Hematopoietic multipotent progenitor cell (in vitro differentiated cells): Measurements from ENCODE around the gene TAMALIN. TPM values are rescaled to one million over a fixed set of nuclear protein-coding genes. Genes with fewer than 3 reads are reported as not detected.
A peak's percentile ranks its signal among the peaks of the same experiment; 100 is the strongest.

ENCODE experiments used
- DNase-seq, 3 donors: peaks; one replicate each; pipeline ENCODE4 v3.0.0-alpha.2; 2011 to 2015; ENCODE audit warnings: low read depth in 2 of 3, low spot score in 2 of 3
- total RNA-seq: library from RNA; depleted of rRNA; stranded (reverse); fragments of >200 nt; gene quantifications from one replicate; pipeline ENCODE4 v1.2.3, GENCODE V29; 2012

Gene TAMALIN
- total RNA-seq, 1 donor, result 26.7 TPM

DNA sequence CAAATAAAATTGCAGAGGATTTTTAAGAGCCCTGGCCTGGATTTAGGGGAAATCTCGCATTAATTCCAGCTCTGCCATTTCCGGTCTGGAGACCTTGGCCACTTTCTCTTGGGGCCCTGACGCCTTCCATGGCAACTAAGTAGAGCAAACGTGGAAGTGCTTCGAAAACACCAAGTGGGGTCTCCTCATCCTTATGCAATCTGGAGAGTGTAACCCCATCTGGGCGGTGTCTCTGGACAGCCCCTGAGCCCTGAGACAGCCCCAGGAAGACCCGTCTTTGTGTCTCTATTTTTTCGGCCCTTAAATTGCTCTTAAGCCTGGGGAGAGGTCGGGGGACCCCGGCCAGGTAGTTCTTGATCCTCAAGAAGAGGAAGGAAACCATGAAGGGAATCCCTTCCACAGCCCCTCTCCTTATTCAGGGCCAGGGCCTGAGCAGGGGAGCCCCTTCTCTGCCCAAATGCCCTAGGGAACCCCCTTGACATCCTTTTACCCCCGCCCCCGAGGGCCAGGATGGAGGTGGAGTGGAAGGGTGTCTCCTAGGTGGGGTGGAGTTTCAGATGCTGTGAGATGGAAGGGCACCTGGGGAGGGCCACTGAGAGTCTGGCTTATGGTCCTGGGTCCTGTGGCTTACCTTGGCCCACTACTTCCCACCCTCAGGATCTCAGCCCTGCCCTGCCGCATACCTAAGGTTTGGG is 26.8 kb downstream of the TAMALIN start:
- no peak for DNase-seq

DNA sequence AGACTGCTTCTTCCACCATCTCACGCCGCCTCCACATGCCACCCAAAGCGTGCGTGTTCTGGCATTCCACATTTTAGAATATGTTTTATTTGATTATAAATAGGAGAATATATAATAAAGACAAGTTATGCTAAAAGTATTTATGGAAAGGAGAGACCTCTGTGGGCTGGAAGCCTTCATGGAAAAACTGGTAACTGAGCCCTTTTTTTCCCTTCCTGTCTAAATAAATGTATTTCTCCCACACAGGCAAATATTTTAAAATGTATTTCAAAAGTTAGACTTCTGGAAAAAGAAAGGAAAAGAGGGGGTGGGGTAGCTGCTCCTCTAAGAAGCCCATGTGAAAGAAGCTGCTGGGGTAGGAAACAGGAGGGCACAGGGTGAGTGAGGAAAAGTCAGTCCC is 28.4 kb downstream of the TAMALIN start:
- DNase-seq, result no peak

DNA sequence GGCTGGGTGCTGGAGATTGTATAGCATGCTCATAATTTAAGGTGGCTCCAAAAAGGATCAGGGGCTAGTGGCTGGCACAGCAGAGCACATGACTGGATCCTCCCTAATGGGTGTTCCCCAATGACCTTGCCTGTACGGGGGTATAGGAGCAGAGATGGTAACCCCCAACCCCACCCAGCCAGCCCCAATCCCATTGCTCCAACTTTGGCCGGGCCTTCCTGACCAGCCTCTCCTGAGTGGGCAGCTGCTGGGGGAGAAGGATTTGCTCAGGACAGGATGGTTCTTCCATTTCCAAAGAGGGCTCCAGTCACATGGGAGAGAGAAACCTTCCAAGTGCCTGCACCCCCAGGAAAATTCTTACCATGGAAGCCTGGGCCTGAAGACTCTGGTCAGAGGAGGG is 29.2 kb downstream of the TAMALIN start:
- DNase-seq, result no peak

DNA sequence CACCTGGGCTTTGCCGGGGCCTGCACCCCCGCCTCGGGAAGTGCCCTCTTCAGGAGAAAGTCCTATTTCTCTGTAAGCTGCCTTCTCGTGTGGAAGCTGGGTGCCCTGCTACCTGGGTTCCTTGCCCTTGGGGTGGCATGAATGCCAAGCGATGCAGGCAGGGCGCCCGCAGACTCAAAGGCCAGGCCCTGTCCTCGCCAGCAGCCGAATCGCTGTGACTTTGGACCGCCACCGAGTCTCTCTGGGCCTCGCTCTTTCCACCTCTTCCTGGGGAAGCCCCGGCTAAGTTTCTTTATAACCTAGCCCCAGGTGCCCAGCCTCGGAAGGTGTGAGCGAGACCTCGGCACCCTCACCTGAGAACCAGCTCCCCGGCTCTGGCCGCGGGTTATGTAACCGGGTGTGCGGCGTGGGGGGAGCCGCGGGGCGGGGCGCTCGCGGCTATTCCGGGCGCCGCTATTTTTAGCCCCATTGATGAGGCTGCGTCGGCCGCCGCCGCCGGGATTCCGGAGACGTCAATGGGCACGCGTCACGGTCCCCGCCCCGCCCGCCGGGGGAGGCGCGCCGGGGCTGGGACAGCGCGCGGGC is 29.9 kb downstream of the TAMALIN start:
- DNase-seq, result peak in 2 of 3 donors; percentile 77 to 81

DNA sequence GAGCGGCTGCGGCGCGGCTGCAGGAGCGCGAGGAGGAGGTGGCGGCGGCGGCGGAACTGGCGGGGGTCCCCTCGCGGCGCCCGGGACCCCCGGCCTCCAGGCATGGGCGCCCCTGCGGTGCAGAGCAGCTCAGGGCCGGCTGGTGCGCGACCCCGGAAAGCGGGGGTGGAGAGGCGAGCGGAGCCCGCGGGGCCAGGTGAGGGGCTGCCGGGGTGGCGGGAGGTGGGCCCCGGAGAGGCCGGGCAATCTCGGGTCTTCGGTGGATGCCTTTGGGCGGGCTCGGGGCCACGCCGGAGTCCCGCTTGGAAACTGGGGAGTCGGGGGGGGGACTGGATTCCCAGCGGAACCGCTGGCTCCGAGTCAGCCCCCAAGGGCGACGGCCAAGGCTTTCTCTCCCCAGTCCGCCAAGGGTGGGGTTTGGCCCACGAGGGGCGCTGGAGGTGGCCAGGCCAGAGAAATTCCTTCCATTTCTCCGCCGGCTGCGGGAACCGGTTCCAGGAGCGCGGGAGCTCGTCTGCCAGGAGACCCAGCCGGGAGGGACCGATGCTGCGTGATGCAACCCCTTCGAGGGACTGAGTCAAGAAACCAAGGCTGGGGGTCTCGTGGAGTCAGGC is 30.6 kb downstream of the TAMALIN start:
- DNase-seq, result no peak

DNA sequence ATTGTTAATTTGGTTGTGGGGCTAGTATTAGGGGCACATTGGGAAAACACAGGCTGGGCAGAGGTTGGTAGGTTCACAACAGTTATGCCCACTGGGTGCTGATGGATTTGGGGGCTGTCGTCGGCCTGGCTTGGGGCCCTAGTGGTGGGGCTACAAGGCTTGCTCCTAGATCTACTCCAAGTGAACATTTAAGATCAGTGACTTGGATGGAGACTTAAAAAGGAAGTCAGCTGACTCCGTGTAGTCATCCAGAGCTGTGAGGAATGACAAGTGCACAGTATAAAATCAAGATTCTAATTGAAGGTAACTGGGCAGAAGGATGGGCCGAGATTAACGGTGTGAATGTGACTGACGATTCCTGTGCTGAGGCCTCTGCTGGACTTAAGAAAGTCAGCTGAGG is 31.7 kb downstream of the TAMALIN start:
- no peak for DNase-seq

DNA sequence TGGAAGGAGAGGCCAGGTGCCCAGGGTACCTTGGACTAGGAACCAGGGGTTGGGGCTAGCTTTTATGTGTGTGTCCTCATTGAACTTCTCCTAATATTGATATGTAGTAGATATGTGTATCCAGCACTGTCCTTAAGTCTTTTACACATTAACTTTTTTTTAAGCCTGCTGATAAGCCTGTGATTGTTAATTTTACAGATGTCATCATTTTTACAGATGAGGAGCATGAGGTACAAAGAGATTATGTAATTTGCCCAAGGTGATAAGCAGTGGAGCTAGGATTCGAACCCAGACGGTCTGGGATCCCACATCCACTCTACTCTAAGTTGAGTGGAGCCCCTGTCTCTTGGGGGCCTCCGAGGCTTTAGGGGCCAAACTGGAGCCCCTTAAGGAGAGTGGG is 34.3 kb downstream of the TAMALIN start:
- DNase-seq, result no peak

DNA sequence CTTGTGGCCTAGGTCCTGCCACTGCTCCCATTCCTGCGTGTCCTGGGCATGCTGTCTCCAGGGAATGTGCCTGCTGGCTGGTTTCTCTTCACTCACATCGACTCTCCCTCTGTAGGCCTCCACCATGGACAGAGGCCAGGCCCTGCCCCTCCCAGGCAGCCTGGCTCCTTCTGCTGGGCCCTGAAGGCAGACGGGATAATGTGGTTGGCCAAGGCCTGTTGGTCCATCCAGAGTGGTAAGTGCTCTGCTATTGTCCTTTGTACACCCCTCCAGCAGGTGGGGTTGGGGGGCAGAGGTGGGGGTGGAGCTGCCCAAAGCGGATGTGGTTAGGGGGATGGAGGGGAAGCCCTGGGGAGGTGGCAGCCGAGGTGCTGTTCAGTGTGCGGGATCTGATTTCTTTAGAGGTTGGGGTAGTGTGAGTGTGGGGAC is 35.0 kb downstream of the TAMALIN start:
- DNase-seq, result peak in 2 of 3 donors; percentile 79 to 85

DNA sequence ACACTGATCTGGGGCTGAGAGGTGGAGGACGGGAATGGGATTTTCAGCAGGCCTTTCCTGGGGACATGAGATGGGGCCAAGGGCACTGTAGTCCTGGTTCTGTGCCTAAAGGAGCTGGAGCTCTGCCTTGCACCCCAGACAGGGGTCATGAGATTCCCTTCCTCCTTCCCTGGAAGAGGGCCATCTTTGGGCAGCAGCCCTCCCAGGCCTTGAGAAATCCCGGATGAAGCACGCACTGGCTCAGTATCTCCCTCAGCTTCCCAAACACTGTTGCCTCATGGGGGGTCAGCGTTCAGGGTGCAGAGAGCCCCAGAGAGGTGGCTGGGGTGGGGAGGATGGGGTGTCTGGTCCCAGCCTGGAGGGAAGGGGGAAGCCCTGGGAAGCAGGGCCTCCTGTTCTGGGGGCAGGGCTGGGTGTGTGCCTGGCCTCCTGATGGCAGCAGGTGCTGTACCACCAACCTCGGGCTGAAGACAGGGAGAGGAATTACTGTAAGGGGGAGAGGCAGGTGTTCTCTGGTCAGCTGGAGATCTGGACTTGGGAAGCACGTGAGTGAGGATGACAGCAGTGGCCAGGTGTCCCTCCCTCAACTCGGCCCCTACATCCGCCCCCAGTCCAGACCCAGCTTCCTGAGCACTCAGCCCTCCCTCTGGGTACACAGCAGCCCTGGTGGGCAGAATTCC is 36.1 kb downstream of the TAMALIN start:
- DNase-seq, result no peak

DNA sequence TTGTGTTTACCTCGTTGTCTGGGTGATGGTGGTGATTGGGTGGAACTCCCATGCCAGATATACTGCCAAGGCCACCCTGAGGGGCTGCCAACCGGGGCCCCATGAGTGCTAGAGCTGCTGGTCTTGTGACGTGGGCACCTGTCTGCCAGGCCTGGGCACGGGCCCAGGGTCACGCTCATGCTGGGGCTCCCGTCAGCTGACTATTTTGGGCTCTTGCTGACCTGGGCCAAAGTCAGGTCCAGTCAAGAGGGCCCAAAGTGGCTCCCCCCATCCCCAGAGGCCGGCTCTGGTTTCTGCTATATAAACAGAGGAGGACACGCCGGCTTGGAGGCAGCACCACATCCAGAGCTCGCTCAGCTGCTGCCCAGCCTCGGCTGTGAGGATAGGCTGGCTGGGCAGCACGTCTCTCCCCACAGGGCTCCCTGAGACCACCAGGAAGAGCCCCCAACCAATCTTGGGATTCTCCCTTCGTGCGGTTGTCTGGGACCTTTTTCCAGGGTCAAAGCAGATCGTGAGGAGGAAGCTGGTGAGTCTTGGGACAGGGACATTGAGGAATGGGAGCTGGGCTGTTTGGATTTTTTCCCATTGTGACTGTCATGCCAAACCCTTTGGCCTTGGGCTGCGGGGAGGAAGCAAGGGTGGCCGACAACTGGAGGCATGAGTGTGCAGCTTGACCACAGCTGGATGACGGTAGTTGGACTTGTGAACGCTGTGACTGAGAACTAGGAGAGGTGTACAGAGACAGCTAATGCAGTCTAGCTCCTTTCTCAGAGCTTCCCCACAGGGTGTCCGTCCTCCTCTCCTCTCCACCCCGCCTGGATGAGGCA is 36.9 kb downstream of the TAMALIN start:
- DNase-seq, result no peak

DNA sequence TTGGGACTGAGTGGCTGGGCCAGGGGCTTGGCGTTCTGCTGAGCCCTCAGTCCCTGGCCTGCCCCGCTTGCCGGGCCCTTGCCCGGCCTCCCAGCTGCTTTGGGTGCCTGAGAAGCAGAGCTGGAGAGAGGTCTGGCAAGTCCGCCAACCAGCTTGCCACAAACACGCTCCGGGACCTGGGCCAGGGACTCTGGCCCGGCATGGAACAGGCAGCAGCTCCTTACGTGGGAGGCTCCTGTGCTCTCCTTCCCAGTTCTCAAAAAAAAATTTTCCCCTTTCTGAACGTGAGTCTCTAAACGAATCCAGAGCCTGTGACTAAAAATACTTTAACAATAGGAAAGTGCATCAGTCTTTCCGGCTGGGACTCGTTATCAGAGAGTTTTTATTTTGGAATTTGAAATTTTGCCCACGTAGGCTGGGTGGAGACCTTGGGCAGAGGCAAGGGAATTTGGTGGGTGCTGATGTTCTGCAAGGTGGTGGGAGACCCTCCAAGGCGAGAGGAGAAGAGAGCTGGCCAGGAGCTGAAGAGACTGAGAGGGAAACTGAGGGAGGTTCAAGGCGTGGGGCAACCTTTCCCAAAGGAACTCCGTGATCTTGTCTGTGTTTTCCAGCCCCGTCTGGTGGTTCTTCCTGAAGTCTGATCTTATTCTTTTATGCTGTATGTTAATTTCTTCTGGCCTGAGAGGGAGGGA is 37.7 kb downstream of the TAMALIN start:
- no peak for DNase-seq

DNA sequence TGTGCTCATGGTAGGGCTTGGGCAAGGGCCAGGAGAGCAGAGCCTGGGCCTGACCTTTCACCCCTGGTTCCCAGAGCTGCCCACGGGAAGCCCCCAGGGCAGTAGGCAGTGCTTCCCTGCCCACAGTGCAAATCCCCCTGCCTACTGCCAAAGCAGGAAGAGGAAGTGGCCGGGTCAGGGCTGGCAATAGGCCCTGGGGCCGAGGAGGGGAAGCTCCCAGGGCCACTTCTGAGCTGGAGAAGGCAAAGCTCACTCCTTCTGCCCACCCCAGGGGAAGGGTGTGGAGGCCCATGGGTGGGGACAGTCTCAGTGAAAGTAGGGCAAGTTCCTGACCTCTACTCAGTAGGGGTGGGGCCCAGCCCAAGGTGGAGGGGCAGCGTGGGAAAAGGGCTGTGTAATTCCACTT is 39.1 kb downstream of the TAMALIN start:
- DNase-seq, result peak in 1 of 3 donors; percentile 54

DNA sequence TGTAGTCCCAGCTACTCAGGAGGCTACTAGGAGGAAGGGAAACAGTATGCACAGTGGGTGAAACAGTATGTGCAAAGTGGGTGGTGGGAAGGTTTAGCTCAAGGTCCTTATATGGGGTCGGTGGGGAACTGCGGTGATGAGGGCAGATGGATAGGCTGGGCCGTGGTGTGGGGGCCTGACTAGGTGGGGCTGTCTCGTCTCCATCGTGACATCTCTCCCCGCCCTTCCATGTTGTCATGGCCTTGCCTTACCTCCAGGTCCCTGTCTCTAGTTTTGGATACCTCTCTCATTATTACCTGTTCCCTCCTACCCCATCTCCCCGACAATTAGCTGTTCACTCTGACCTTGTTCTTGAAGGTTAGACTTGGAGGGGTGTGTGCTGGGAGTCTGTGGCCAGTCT is 40.1 kb downstream of the TAMALIN start:
- no peak for DNase-seq

DNA sequence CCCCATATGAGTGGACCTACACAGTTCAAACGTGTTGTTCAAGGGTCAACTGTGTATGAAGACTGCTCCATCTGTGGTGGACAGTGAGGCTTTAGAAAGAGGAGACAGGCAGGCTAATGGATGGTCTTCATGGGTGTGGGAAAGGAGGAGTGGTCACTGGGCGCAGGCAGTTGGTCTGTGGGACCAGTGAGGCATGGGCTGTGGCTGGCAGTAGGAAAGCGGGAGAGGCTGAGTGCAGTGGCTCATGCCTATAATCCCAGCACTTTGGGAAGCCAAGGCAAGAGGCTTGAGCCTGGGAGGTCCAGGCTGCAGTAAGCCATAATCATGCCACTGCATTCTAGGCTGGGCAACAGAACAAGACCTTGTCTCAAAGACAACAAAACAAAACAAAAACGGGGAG is 42.5 kb downstream of the TAMALIN start:
- DNase-seq, result no peak

DNA sequence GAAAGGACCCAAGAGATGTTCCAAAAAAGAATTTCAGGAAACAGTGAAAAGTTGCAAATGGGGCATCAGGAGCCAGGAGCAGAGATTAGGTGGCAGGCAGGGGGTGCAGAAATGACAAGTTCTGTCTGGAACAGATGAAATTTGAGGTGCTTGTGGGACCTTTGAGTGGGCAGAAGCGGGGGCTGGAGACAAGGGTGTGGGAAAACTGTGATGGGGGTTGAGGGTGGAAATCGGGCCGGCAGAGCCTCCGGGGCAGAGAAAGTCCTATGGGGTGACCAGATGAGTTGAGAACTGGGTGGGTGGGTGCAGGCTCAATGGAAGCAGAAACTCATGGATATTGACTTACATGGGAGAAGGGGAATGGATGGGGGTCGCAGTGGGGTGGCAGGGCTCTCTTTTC is 42.9 kb downstream of the TAMALIN start:
- DNase-seq, result no peak

DNA sequence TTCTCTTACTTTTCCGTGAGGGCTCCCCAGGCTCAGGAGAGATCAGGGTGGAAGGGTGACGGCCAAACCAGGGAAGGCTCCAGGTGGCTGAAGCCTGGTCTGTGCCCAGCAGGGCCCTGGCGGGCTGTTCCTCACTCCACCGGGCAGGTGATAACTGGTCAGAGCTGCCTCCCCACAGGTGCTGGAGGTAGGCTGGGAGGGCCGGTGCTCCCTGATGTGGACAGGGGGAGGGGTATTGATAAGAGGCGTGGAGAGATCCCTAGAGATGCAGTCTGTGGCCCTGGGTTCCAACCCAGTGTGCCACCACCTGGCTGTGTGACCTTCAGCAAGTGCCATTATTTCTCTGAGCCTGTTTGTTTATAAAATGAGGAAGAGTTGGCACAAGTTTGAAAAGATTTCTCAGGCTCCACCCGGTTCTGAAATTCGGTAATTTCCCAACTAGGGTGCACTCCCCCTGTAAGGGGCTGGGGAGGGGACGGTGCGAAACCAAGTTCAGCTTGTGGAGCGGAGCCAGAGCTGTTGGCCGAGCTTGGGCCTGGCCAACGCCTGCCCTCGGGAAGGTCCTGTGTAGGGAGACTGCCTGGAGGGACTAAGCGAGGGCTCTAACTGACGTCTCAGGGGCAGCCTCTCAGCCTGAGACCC is 43.5 kb downstream of the TAMALIN start:
- peak in 2 of 3 donors; percentile 45 to 49 for DNase-seq

DNA sequence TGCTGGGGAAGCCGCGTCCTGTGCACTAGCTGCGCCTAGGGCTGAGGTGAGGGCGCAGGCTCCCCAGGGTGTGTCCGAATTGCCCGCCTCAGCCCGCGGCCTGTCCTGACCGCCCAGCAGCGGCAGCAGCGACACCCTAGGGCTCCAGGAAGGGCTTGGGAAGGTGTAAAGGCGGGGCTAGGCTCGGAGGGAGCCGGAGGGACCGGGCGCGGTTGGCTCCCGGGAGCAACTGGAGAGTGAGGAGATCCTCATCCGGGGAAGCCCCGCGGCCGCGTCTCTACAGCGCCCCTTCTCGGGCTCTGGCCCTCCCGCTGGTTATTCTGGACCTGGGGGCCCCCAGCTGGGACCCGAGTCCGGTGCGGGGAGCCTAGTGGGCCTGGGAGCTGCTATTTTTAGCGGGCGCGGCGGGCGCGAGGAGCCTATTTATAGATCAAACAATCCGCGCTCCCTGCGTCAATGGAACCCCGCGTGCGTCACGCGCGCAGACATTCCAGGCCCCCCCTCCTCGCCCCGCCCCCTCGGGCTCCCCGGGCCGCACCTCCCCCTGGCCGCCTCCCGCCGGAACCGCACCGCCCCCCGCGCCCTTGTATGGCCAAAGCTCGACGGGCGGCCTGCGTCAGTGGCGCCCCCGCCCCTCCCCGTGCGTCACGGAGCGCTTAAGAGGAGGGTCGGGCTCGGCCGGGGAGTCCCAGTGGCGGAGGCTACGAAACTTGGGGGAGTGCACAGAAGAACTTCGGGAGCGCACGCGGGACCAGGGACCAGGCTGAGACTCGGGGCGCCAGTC is 44.2 kb downstream of the TAMALIN start, which contains the start of gene NR4A1:
TSS of gene NR4A1 (plus strand) at position 685 of the 784 bp plus-strand sequence. CDS start 2,887 bp downstream, outside the sequence.
- peak; percentile 96 to 99 (median 96) for DNase-seq

DNA sequence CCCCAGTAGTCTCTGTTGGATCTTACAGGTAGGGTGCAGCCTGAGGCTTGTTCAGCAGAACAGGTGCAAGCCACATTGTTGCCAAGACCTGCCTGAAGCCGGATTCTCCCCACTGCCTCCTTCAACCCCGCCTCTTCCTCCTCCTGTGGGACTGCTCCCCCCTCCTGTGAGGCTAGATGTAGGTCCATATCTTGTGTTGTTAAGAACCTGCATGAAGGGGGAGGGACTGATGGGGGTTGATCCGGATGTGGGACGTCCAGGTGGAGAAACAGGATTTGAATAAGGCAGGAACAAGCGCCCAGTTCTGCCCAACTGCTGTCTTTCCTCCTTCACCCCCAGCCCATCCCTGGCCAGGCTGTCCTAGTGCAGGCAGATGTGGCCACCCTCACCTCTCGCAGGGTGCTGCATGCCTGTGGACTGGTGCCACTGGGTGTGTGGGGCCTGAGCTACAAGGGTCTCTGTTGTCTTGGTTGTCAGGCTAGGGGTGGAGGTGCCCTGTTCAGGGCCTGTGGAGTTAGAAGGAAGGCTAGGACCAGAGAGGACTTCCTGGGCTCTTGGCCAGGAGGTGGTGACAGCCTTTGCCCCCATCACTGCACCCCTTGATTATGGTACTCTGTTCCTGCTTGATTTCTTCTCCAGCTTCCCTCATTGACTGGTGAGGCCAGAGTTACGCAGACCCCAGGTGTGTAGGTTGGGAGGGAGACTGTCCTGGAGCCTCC is 45.9 kb downstream of the TAMALIN start:
- no peak for DNase-seq
